NB4 (cell line): ENCODE data around the gene TXNDC15.

Experiments used
- MYC ChIP-seq: IDR thresholded peaks from 2 replicates; pipeline ENCODE4 v1.6.1; 2011; ENCODE audit warnings: low read depth, low read length
- POLR2A ChIP-seq: IDR thresholded peaks from 2 replicates; pipeline ENCODE4 v1.6.1; 2011; ENCODE audit warnings: mild to moderate bottlenecking; ENCODE audit not compliant: insufficient read length; ENCODE audit errors: extremely low read depth
- TF ChIP-seq, protein P1 (sequence below): IDR thresholded peaks from one replicate; pipeline ENCODE4 v1.5.1; 2012; ENCODE audit warnings: low read depth, low read length
- TF ChIP-seq, protein P2 (sequence below): IDR thresholded peaks from 2 replicates; pipeline ENCODE4 v1.6.1; 2011; ENCODE audit warnings: low read depth, low read length

- no peak for TF ChIP-seq MYC
- TF ChIP-seq, protein P1, sequence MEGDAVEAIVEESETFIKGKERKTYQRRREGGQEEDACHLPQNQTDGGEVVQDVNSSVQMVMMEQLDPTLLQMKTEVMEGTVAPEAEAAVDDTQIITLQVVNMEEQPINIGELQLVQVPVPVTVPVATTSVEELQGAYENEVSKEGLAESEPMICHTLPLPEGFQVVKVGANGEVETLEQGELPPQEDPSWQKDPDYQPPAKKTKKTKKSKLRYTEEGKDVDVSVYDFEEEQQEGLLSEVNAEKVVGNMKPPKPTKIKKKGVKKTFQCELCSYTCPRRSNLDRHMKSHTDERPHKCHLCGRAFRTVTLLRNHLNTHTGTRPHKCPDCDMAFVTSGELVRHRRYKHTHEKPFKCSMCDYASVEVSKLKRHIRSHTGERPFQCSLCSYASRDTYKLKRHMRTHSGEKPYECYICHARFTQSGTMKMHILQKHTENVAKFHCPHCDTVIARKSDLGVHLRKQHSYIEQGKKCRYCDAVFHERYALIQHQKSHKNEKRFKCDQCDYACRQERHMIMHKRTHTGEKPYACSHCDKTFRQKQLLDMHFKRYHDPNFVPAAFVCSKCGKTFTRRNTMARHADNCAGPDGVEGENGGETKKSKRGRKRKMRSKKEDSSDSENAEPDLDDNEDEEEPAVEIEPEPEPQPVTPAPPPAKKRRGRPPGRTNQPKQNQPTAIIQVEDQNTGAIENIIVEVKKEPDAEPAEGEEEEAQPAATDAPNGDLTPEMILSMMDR = no peak
- no peak for TF ChIP-seq POLR2A
- TF ChIP-seq, protein P2, sequence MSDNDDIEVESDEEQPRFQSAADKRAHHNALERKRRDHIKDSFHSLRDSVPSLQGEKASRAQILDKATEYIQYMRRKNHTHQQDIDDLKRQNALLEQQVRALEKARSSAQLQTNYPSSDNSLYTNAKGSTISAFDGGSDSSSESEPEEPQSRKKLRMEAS = no peak
Observed at GRCh38 chr5:134943547-134943946, 69.4 kb downstream of the TXNDC15 start.
